ENCODE measurements around the gene TMEM219. TPM values are rescaled to one million over a fixed set of nuclear protein-coding genes. Genes with fewer than 3 reads are reported as not detected.

TMEM219 gene
- total and polyA plus RNA-seq, 2 donors (not counting 1 experiment from before 2014, with no cell fraction given), result 79.4 to 100 TPM

DNA sequence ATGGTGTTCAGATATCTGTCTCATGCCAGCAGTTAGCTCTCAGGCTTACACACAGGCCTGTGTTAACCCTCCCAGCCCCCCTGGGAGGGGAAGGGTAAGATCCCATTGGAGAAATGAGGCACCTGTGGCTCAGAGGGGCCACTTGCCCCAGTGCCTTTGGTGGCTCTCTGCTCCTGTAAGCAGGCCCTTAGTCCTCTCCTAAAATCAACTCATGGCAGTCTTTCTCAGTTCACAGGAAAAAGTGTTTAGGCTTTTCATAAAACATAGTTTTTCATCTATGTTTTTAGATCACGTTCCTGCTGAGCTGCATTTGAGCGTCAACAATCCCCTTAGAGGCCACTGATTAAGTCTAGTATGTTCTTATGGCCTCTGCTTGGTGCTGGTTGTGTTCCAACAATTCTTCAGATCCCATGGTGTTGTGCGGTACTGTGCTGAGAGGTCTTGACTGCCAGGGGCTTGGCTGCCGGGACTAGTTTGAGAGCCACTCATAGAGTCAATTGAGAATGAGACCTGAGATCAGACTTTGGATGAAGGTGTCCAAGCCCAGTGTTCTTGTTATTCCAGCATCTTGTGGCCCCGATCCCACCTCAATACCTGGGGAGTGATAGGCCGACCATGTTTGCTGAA lies 22.4 kb downstream of the TMEM219 start:
- no peaks in the 10 kb centered on the region for H3K79me2 ChIP-seq (ENCODE audit: control insufficient read depth, insufficient read depth, low read length)

DNA sequence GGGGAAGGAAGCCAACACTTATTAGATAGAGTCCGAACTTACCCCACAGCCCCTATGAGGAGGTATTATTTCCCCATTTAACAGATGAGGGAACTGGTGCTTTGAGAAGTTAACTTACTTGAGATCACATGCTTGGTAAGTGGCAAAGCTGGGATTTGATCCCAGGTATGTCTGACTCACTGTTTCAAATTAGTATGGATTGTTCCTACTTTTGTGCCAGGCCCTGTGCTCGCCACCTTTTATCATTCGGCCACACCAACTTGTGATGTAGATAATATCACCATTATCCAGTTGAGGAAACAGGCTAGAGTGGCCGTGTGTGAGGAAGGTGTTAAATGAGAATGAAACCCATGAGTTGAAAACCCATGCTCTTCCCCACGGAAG lies 22.9 kb downstream of the TMEM219 start:
- Histone ChIP-seq H3K9ac (ENCODE audit: insufficient read depth, low read length) (no peak overlapping the region), H3K4me3 (replicated peaks in 1 of 4; ENCODE audit: control extremely low read depth in 1 of 4, insufficient read depth in 1 of 4, low read depth in 3 of 4, low read length in 4 of 4) (no peak overlapping the region), H2AFZ (ENCODE audit: low read length) (no peak overlapping the region), H3K27ac (ENCODE audit: insufficient read depth, low read length) (no peak overlapping the region), H3K4me1 (ENCODE audit: control insufficient read depth, extremely low read depth, insufficient read depth, low read length) (no peaks in the 10 kb centered on the region), H3K9me3 (ENCODE audit: control insufficient read depth, insufficient read depth, low read depth, low read length) (no peaks in the 10 kb centered on the region), H4K20me1 (ENCODE audit: control insufficient read depth, extremely low read depth, insufficient read depth, low read length) (no peaks in the 10 kb centered on the region), H3K79me2 (ENCODE audit: control insufficient read depth, insufficient read depth, low read length) (no peaks in the 10 kb centered on the region), H3K4me2 (ENCODE audit: extremely low read depth, insufficient read depth, low read length) (no peak overlapping the region), H3K36me3 (ENCODE audit: control insufficient read depth, insufficient read depth, low read length) (peaks cover 46% of the 10 kb centered on the region), H3K27me3 (ENCODE audit: control insufficient read depth, insufficient read depth, low read length) (no peaks in the 10 kb centered on the region)
- DNase-seq (ENCODE audit: low read depth in 2 of 2), result no peak
- TF ChIP-seq, protein P1, sequence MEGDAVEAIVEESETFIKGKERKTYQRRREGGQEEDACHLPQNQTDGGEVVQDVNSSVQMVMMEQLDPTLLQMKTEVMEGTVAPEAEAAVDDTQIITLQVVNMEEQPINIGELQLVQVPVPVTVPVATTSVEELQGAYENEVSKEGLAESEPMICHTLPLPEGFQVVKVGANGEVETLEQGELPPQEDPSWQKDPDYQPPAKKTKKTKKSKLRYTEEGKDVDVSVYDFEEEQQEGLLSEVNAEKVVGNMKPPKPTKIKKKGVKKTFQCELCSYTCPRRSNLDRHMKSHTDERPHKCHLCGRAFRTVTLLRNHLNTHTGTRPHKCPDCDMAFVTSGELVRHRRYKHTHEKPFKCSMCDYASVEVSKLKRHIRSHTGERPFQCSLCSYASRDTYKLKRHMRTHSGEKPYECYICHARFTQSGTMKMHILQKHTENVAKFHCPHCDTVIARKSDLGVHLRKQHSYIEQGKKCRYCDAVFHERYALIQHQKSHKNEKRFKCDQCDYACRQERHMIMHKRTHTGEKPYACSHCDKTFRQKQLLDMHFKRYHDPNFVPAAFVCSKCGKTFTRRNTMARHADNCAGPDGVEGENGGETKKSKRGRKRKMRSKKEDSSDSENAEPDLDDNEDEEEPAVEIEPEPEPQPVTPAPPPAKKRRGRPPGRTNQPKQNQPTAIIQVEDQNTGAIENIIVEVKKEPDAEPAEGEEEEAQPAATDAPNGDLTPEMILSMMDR (conservative IDR thresholded peaks at IDR 0.05 in 1 of 2, IDR thresholded peaks at IDR 0.05 in 1 of 2; ENCODE audit: low read depth in 1 of 2, low read length in 2 of 2), result no peak
- no peak for TF ChIP-seq EZH2 (IDR thresholded peaks at IDR 0.05; ENCODE audit: low read length, missing control alignments)

More for the DNA sequence above, 22.4 kb downstream of the TMEM219 start:
- TF ChIP-seq, protein P1 (conservative IDR thresholded peaks at IDR 0.05 in 1 of 2, IDR thresholded peaks at IDR 0.05 in 1 of 2; ENCODE audit: low read depth in 1 of 2, low read length in 2 of 2), result no peak
- no peak for TF ChIP-seq EZH2 (IDR thresholded peaks at IDR 0.05; ENCODE audit: low read length, missing control alignments)
- Histone ChIP-seq H3K9me3 (ENCODE audit: control insufficient read depth, insufficient read depth, low read depth, low read length) (no peaks in the 10 kb centered on the region), H4K20me1 (ENCODE audit: control insufficient read depth, extremely low read depth, insufficient read depth, low read length) (no peaks in the 10 kb centered on the region), H3K27ac (ENCODE audit: insufficient read depth, low read length) (no peak overlapping the region), H3K4me2 (ENCODE audit: extremely low read depth, insufficient read depth, low read length) (no peak overlapping the region), H3K36me3 (ENCODE audit: control insufficient read depth, insufficient read depth, low read length) (peaks cover 51% of the 10 kb centered on the region), H3K9ac (ENCODE audit: insufficient read depth, low read length) (no peak overlapping the region), H3K27me3 (ENCODE audit: control insufficient read depth, insufficient read depth, low read length) (no peaks in the 10 kb centered on the region), H3K4me1 (ENCODE audit: control insufficient read depth, extremely low read depth, insufficient read depth, low read length) (no peaks in the 10 kb centered on the region), H3K4me3 (replicated peaks in 1 of 4; ENCODE audit: control extremely low read depth in 1 of 4, insufficient read depth in 1 of 4, low read depth in 3 of 4, low read length in 4 of 4) (no peak overlapping the region), H2AFZ (ENCODE audit: low read length) (no peak overlapping the region)
- no peak for DNase-seq (ENCODE audit: low read depth in 2 of 2)

DNA sequence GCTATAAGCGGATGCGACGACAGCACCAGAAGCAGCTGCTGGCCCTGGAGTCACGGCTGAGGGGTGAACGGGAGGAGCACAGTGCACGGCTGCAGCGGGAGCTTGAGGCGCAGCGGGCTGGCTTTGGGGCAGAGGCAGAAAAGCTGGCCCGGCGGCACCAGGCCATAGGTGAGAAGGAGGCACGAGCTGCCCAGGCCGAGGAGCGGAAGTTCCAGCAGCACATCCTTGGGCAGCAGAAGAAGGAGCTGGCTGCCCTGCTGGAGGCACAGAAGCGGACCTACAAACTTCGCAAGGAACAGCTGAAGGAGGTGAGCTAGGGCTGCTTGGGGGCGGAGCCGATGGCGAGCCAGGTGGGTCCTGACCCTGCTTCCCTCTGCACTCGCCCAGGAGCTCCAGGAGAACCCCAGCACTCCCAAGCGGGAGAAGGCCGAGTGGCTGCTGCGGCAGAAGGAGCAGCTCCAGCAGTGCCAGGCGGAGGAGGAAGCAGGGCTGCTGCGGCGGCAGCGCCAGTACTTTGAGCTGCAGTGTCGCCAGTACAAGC lies 23.5 kb downstream of the TMEM219 start:
- Histone ChIP-seq H3K79me2 (ENCODE audit: control insufficient read depth, insufficient read depth, low read length) (no peaks in the 10 kb centered on the region), H3K27me3 (ENCODE audit: control insufficient read depth, insufficient read depth, low read length) (no peaks in the 10 kb centered on the region), H3K9me3 (ENCODE audit: control insufficient read depth, insufficient read depth, low read depth, low read length) (no peaks in the 10 kb centered on the region), H3K4me2 (ENCODE audit: extremely low read depth, insufficient read depth, low read length) (no peak overlapping the region), H3K4me3 (replicated peaks in 1 of 4; ENCODE audit: control extremely low read depth in 1 of 4, insufficient read depth in 1 of 4, low read depth in 3 of 4, low read length in 4 of 4) (no peak overlapping the region), H3K9ac (ENCODE audit: insufficient read depth, low read length) (no peak overlapping the region), H3K4me1 (ENCODE audit: control insufficient read depth, extremely low read depth, insufficient read depth, low read length) (no peaks in the 10 kb centered on the region), H4K20me1 (ENCODE audit: control insufficient read depth, extremely low read depth, insufficient read depth, low read length) (no peaks in the 10 kb centered on the region), H3K36me3 (ENCODE audit: control insufficient read depth, insufficient read depth, low read length) (peaks cover 42% of the 10 kb centered on the region), H3K27ac (ENCODE audit: insufficient read depth, low read length) (no peak overlapping the region), H2AFZ (ENCODE audit: low read length) (no peak overlapping the region)
- no peak for DNase-seq (ENCODE audit: low read depth in 2 of 2)
- no peak for TF ChIP-seq EZH2 (IDR thresholded peaks at IDR 0.05; ENCODE audit: low read length, missing control alignments)
- TF ChIP-seq, protein P1 (conservative IDR thresholded peaks at IDR 0.05 in 1 of 2, IDR thresholded peaks at IDR 0.05 in 1 of 2; ENCODE audit: low read depth in 1 of 2, low read length in 2 of 2), result no peak
